NCI-H1694 (cell line): ENCODE measurements around the gene CCNC.
A peak's percentile ranks its signal among the peaks of the same experiment; 100 is the strongest.
"Not testable (repeated sequence)": the region's sequence is repeated elsewhere in the genome, so short reads cannot be mapped to it uniquely, and the experiment has no call there.

Source experiments
- DNase-seq: peaks from one replicate; lab custom pipeline; 2025; lab: John Stamatoyannopoulos, UW

The CCNC gene

GRCh38 chr6:99603421-99604165, 35.1 kb upstream of the CCNC start:
- DNase-seq, result no peak

GRCh38 chr6:99602520-99603420, 34.3 kb upstream of the CCNC start:
- no peak for DNase-seq

GRCh38 chr6:99594696-99595095, 26.2 kb upstream of the CCNC start:
- not testable (repeated sequence) for DNase-seq

GRCh38 chr6:99592900-99593299, 24.4 kb upstream of the CCNC start:
- DNase-seq, result no peak

GRCh38 chr6:99591673-99592364, 23.4 kb upstream of the CCNC start:
- no peak for DNase-seq

- no peak for DNase-seq
Measured at GRCh38 chr6:99590728-99591672, 22.5 kb upstream of the CCNC start.

GRCh38 chr6:99589907-99590493, 21.5 kb upstream of the CCNC start:
- no peak for DNase-seq

- DNase-seq, result no peak
Measured at GRCh38 chr6:99589290-99589672, 20.8 kb upstream of the CCNC start.

GRCh38 chr6:99588618-99589289, 20.3 kb upstream of the CCNC start:
- peak; percentile 79 for DNase-seq

- no peak for DNase-seq
Measured at GRCh38 chr6:99587792-99588191, 19.3 kb upstream of the CCNC start.

GRCh38 chr6:99579781-99580180, 11.3 kb upstream of the CCNC start:
- DNase-seq, result no peak

GRCh38 chr6:99575544-99576227, 7.2 kb upstream of the CCNC start:
- DNase-seq, result no peak

- no peak for DNase-seq
Measured at GRCh38 chr6:99573980-99574617, 5.6 kb upstream of the CCNC start.

- DNase-seq, result no peak
Measured at GRCh38 chr6:99563056-99563723, 5.3 kb downstream of the CCNC start.

- no peak for DNase-seq
Measured at GRCh38 chr6:99560668-99561067, 7.8 kb downstream of the CCNC start.

- no peak for DNase-seq
Measured at GRCh38 chr6:99559057-99559456, 9.4 kb downstream of the CCNC start.

GRCh38 chr6:99553888-99554287, 14.6 kb downstream of the CCNC start:
- DNase-seq, result no peak

- DNase-seq, result no peak
Measured at GRCh38 chr6:99550046-99550748, 18.3 kb downstream of the CCNC start.
